Measurements from ENCODE around the gene SETBP1.

GRCh38 chr18:44826418-44827259, 146.0 kb downstream of the SETBP1 start:
- TF ChIP-seq ZNF274 (IDR thresholded peaks at IDR 0.05; ENCODE audit: low read depth, low read length) (no peak), YY1 (IDR thresholded peaks at IDR 0.05; ENCODE audit: insufficient read depth, insufficient read length) (no peak)
